ENCODE results near the gene NT5C3A. TPM values are rescaled to one million over a fixed set of nuclear protein-coding genes. Genes with fewer than 3 reads are reported as not detected.
A peak's percentile ranks its signal among the peaks of the same experiment; 100 is the strongest.

The NT5C3A gene
- total RNA-seq, 2 donors from 2014 or later: 20.4 to 26.5 TPM

DNA sequence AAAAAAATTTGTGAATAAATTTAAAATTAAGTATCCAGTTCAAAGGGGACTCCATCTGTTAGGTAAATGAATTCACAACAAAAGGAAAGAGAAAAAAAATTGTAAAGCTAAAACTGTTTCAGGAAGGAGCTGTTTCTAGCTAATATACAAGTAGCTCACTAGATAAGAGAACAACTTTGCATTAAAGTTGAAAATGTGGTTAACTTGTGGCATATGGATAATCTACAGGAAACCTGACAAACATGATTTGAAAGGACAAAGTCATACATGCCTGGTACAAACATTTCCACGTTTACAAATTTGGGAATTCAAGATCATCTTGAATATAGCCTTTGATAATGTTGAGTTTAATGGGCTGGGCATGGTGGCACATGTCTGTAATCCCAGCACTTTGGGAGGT is 8.9 kb downstream of the NT5C3A start:
- no peak for DNase-seq
- intact Hi-C loops (cut with DNase I): loop anchor here (10.0 kb wide), 1 partner anchor 109 kb away; no protein-coding TSS in a partner anchor
- H3K36me3 ChIP-seq (replicated peaks in 1 of 2; ENCODE audit: insufficient read depth in 1 of 2, low read depth in 2 of 2): no peaks in the 10 kb centered on the region
- no peak overlapping the region for H3K4me3 ChIP-seq
- WGBS, 2 donors: 27 to 33% methylated on average over 1 of the region's 1 CpG
- peaks cover 29% of the 10 kb centered on the region for H3K4me1 ChIP-seq
- H3K27ac ChIP-seq: no peak overlapping the region
- no peaks in the 10 kb centered on the region for H3K9me3 ChIP-seq
- H3K27me3 ChIP-seq: no peaks in the 10 kb centered on the region
- no peak for ATAC-seq
- TF ChIP-seq CTCF (IDR thresholded peaks at IDR 0.05) (no peak), POLR2A (IDR thresholded peaks at IDR 0.05) (no peak)

DNA sequence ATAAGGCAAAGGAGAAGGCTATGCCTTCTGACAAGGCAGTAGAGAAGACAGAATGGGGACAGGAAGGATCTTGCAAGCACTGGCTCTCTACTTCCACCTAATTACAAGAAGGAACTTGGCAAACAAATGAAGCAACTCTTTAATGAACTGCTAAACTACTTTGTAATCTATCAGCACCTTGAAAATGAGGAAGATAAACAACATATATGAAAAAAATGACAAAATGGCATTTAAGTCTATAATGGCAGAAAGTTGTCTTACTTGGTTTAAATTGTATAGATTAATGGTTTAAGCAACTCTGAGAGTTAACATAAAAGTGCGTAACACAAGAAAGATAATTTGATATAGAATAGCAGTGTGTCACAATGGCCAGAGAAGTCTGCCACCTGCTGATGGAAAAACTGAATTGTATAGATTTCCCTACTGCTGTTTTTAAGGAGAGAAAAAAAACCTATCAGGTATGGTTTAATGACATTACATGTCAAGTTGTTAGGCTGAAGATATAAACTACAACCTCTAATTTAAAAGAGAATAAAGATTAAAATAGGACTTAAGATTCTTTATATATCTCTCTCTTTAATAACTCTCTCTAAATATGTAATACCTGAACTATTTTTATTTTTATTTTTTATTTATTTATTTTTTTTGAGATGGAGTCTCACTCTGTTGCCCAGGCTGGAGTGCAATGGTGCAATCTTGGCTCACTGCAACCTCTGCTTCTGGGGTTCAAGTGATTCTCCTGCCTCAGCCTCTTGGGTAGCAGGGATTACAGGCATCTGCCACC is 11.8 kb downstream of the NT5C3A start:
- peak in 3 of 4 donors; percentile 33 to 54 (median 35) for DNase-seq
- H3K27ac ChIP-seq: peak overlapping the region in 3 of 4 donors; percentile 38 to 53 (median 49)

GRCh38 chr7:33048704-33049103 is 13.9 kb downstream of the NT5C3A start:
- no peaks in the 10 kb centered on the region for H3K36me3 ChIP-seq (replicated peaks in 1 of 2; ENCODE audit: insufficient read depth in 1 of 2, low read depth in 2 of 2)
- H3K27ac ChIP-seq: no peak overlapping the region
- H3K9me3 ChIP-seq: no peaks in the 10 kb centered on the region
- TF ChIP-seq POLR2A (IDR thresholded peaks at IDR 0.05) (no peak), CTCF (IDR thresholded peaks at IDR 0.05) (no peak)
- peaks cover 46% of the 10 kb centered on the region for H3K4me1 ChIP-seq
- H3K4me3 ChIP-seq: no peak overlapping the region
- ATAC-seq (no peak), DNase-seq (no peak)
- no peaks in the 10 kb centered on the region for H3K27me3 ChIP-seq
- intact Hi-C loops (cut with DNase I): no loop called here
- 89 to 100% methylated on average over 1 of the region's 1 CpG for WGBS, 2 donors

More for the DNA sequence above, 11.8 kb downstream of the NT5C3A start:
- H3K27me3 ChIP-seq: no peaks in the 10 kb centered on the region
- no peak overlapping the region for H3K4me3 ChIP-seq
- no peaks in the 10 kb centered on the region for H3K36me3 ChIP-seq (replicated peaks in 1 of 2; ENCODE audit: insufficient read depth in 1 of 2, low read depth in 2 of 2)
- 0 to 7% methylated on average over 1 of the region's 1 CpG for WGBS, 2 donors
- TF ChIP-seq POLR2A (IDR thresholded peaks at IDR 0.05): no peak
- peak; percentile 25 to 78 (median 65) for TF ChIP-seq CTCF (IDR thresholded peaks at IDR 0.05)
- intact Hi-C loops (cut with DNase I): loop anchor here (10.0 kb wide), 1 partner anchor 106 kb away; no protein-coding TSS in a partner anchor
- H3K4me1 ChIP-seq: peaks cover 40% of the 10 kb centered on the region
- peak; percentile 82 for ATAC-seq
- H3K9me3 ChIP-seq: no peaks in the 10 kb centered on the region

DNA sequence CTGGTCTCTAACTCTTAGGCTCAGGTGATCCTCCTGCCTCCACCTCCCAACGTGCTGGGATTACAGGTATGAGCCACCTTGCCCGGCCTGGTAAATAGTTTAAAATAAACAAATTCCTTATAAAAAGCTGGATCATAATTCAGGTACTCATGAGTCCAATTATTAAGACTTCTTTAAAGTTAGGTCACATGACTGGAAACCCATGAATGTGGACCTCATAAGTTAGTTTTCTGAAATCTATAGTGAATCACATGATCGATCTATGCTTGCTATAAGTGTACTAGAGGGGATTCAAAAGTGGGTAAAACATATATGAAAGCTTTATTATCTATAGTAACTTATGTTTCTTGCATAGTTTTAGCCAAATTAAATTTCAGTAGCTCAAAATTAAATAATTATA is 14.3 kb downstream of the NT5C3A start:
- intact Hi-C loops (cut with DNase I): no loop called here
- H3K36me3 ChIP-seq (replicated peaks in 1 of 2; ENCODE audit: insufficient read depth in 1 of 2, low read depth in 2 of 2): no peaks in the 10 kb centered on the region
- H3K9me3 ChIP-seq: no peaks in the 10 kb centered on the region
- DNase-seq (no peak), ATAC-seq (no peak)
- TF ChIP-seq CTCF (IDR thresholded peaks at IDR 0.05): no peak
- TF ChIP-seq POLR2A (IDR thresholded peaks at IDR 0.05): no peak
- H3K4me3 ChIP-seq: no peak overlapping the region
- 93 to 96% methylated on average over 3 of the region's 3 CpGs for WGBS, 2 donors
- peaks cover 51% of the 10 kb centered on the region for H3K4me1 ChIP-seq
- no peak overlapping the region for H3K27ac ChIP-seq
- no peaks in the 10 kb centered on the region for H3K27me3 ChIP-seq

Measured in body of pancreas (tissue), 4 donors.